Activated gamma-delta T cell treated with Interleukin-2 at 50 U/mL for 16 hours (primary cell): ENCODE data around the gene THRAP3.
"Not testable (repeated sequence)": the region's sequence is repeated elsewhere in the genome, so short reads cannot be mapped to it uniquely, and the experiment has no call there.

Experiments
- DNase-seq: peaks from one replicate; pipeline ENCODE4 v3.0.0-alpha.2; 2020

The THRAP3 gene, protein sequence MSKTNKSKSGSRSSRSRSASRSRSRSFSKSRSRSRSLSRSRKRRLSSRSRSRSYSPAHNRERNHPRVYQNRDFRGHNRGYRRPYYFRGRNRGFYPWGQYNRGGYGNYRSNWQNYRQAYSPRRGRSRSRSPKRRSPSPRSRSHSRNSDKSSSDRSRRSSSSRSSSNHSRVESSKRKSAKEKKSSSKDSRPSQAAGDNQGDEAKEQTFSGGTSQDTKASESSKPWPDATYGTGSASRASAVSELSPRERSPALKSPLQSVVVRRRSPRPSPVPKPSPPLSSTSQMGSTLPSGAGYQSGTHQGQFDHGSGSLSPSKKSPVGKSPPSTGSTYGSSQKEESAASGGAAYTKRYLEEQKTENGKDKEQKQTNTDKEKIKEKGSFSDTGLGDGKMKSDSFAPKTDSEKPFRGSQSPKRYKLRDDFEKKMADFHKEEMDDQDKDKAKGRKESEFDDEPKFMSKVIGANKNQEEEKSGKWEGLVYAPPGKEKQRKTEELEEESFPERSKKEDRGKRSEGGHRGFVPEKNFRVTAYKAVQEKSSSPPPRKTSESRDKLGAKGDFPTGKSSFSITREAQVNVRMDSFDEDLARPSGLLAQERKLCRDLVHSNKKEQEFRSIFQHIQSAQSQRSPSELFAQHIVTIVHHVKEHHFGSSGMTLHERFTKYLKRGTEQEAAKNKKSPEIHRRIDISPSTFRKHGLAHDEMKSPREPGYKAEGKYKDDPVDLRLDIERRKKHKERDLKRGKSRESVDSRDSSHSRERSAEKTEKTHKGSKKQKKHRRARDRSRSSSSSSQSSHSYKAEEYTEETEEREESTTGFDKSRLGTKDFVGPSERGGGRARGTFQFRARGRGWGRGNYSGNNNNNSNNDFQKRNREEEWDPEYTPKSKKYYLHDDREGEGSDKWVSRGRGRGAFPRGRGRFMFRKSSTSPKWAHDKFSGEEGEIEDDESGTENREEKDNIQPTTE

GRCh38 chr1:36223996-36224536, at the start of gene THRAP3:
TSS of gene THRAP3 (plus strand) at chr1:36224443. CDS start at chr1:36282564, 58,121 bp downstream.
- peak; percentile 100 for DNase-seq

- DNase-seq, result no peak
Observed at GRCh38 chr1:36174713-36175112, 49.5 kb upstream of the THRAP3 start.

- no peak for DNase-seq
Observed at GRCh38 chr1:36175137-36176095, 48.8 kb upstream of the THRAP3 start.

GRCh38 chr1:36176106-36176949, 47.9 kb upstream of the THRAP3 start:
- DNase-seq, result no peak

- no peak for DNase-seq
Observed at GRCh38 chr1:36177589-36178431, 46.4 kb upstream of the THRAP3 start.

GRCh38 chr1:36178471-36179219, 45.6 kb upstream of the THRAP3 start:
- DNase-seq, result no peak

GRCh38 chr1:36179220-36179600, 45.0 kb upstream of the THRAP3 start:
- no peak for DNase-seq

GRCh38 chr1:36182734-36183133, 41.5 kb upstream of the THRAP3 start:
- DNase-seq, result no peak

GRCh38 chr1:36183309-36183856, 40.9 kb upstream of the THRAP3 start:
- DNase-seq, result no peak

- DNase-seq, result peak; percentile 78
Observed at GRCh38 chr1:36187800-36188593, 36.2 kb upstream of the THRAP3 start.

DNA sequence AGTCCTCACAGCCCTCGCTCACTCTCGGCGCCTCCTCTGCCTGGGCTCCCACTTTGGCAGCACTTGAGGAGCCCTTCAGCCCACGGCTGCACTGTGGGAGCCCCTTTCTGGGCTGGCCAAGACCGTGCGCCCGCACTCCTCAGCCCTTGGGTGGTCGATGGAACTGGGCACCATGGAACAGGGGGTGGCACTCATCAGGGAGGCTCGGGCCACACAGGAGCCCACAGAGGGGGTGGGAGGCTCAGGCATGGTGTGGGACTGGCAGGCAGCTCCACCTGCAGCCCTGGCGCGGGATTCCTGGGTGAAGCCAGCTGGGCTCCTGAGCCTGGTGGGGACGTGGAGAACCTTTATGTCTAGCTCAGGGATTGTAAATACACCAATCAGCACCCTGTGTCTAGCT, 27.4 kb upstream of the THRAP3 start:
- DNase-seq, result not testable (repeated sequence)

DNA sequence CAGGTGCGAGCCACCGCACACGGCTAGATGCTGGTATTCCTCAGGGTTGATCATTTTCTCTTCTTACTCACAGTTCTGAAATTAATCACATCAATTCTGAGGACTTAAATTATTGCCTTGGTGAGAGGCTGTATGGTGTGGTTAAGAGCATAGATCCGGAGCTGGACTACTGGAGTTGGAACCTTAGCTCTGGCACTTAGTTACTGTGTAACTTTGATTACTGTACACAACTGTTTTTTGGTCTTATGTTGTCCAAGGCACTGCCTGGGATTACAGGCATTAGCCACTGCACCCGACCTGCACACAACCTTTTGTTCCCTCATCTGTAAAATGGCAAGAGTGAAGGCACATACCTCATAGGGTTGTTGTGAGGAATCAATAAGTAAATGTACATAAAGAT, 25.6 kb upstream of the THRAP3 start:
- DNase-seq, result no peak

DNA sequence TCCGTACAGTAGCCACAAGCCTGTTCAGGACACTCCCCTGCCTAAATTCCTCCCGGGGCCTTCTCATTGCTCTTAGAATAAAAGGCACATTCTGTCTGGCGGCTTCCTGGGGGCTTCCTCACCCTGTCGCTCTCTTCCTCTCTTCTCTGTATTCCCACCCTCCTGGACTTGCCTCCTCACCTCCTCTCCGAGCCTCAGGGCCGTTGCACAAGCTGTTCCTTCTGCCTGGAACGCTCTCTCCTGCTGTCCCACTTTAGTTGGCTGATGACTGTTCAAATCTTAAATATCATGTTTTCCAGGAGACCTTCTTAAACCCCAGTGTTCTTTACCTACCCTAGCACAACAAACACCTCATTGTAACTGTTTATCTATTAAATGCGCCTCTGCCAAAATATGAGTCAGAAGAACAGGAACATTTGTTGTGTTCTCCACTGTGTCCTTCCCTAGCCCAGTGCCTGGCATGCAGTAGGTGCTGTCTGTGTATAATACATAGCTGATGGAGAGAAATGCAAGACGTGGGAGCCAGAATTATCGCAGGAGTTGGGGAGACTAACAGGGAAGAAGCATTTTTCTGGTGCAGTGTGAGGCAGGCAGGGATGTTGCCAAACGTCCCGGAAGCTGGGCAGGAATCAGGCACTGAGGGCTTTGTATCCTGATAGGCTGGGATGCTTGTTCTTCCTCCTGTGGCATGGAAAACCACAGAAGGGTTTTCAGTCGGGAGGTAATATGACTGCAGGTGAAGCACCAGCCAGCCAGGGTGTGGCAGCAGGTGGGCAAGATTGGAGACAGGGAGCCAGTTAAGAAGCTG, 24.1 kb upstream of the THRAP3 start:
- no peak for DNase-seq

DNA sequence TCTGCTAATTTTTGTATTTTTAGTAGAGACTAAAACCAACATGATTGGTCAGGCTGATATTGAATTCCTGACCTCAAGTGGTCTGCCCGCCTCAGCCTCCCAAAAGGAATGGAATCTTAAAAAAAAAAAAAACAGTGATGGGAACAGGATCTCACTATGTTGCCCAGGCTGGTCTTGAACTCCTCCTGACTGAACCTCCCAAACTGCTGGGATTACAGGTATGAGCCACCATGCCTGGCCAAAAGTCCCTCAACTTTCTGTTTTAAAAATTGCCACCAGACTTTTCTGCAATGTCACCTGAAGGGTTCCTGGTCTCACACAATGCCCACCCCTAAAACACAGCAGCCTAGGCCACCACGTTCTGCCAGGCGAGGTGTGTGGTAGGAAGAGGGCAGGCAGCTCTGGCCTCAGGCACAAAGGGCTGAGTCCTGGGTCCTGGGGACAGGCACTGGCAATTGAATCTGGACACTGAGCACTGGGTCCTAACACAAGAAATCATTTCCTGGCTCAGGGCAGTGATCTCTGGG, 21.2 kb upstream of the THRAP3 start:
- DNase-seq, result no peak

DNA sequence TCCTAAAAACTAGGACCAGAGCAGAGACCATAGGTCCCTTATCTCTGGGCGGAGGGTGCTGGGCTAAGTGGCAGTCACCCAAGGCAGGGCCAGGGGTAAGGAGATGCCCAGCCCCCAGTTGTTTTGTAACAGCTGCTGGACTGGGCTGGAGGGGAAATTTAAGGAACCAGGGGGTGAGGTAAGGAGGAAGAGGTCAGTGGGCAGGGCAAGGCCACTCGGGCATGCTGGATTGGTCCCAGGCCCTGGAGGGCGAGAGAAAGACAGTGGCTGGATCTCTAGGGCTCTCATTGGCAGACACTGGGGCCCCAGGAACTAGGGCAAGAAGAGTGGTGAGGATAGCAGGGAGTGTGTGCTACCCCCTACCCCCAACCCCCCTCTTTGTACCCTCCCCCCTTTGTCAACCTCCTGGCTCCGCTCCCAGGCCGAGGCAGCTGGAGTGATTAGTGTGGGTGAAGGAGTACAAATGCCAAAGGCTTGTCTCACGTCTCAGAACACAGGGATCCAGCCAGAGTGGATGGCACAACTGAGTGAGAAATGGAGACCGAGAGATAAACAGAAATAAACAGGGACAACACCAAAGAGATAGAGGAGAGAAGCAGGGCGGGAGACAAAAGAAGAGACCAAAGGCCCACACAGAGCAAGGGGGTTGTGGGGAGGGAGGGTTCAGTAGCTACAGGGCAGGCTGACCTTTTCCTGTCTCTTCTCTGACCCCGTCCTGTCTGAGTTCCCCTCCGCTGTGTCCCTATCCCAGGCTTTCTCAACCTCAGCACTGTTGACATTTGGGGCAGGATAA, 20.5 kb upstream of the THRAP3 start:
- no peak for DNase-seq

DNA sequence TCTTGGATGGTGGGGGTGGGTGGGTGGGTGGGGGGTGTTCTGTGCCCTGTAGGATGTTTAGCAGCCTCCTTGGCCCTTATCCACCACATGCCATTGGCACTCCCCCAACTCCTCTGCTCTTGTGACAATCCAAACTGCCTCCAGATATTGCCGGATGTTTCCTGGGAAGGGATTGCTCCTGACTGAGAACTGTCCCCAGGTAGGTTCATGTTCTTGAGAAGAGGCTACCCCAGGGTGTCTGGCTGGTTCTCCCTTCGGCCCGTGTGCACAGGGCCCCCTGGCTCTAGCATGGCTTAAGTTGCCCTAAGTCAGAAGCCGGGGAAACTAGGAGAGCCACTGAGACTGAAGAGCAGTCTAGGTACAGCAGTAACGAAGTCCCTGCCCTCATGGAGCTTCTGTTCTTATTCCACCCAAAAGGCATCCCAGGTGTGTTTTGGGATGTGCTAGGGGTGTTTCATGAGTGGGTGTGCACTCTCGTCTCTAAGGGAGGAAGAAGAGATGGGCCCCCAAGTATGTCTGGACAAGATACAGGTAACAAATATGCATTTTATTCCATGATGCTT, 19.8 kb upstream of the THRAP3 start:
- DNase-seq, result no peak
